ENCODE results near the gene RBMS1. TPM values are rescaled to one million over a fixed set of nuclear protein-coding genes. Genes with fewer than 3 reads are reported as not detected.

RBMS1 gene
- total RNA-seq, 1 experiment from 2014 or later = 91.9 TPM

- Histone ChIP-seq H3K4me3 (ENCODE audit: low read depth, low read length) (no peak overlapping the region), H3K4me1 (no peaks in the 10 kb centered on the region), H3K9me3 (no peaks in the 10 kb centered on the region), H3K27me3 (replicated peaks; ENCODE audit: control insufficient read depth, insufficient read depth, low read length) (no peaks in the 10 kb centered on the region), H3K36me3 (ENCODE audit: control insufficient read depth, insufficient read depth, low read length) (peaks cover 2% of the 10 kb centered on the region)
- no peaks in the 10 kb centered on the region for H3K27me3 Mint-ChIP-seq (ENCODE audit: insufficient read depth, unreplicated experiment)
- no peak for TF ChIP-seq CTCF (IDR thresholded peaks at IDR 0.05; ENCODE audit: insufficient read depth in 1 of 2, low read depth in 1 of 2, low read length in 1 of 2, severe bottlenecking in 1 of 2, unreplicated experiment in 1 of 2)
- intact Hi-C loops (cut with micrococcal nuclease; ENCODE audit: unreplicated experiment) = no loop called here
- H3K36me3 Mint-ChIP-seq (ENCODE audit: insufficient read depth, unreplicated experiment) = peaks cover 76% of the 10 kb centered on the region
- H3K4me3 Mint-ChIP-seq (ENCODE audit: unreplicated experiment) = no peak overlapping the region
- DNase-seq = no peak
- POLR2A ChIA-PET = no interaction called here
- no peak overlapping the region for H3K27ac Mint-ChIP-seq (ENCODE audit: unreplicated experiment)
- peaks cover 8% of the 10 kb centered on the region for H3K4me1 Mint-ChIP-seq (ENCODE audit: low read depth, unreplicated experiment)
- H3K9me3 Mint-ChIP-seq (ENCODE audit: unreplicated experiment) = no peaks in the 10 kb centered on the region
- CTCF ChIA-PET = no interaction called here
- BruUV-seq (replicated peaks) = no TSS peak
Observed at GRCh38 chr2:160293391-160294091, 200.1 kb downstream of the RBMS1 start.

GRCh38 chr2:160292225-160292624 lies 201.4 kb downstream of the RBMS1 start:
- Mint-ChIP-seq H3K4me3 (ENCODE audit: unreplicated experiment) (no peak overlapping the region), H3K4me1 (ENCODE audit: low read depth, unreplicated experiment) (peaks cover 8% of the 10 kb centered on the region), H3K36me3 (ENCODE audit: insufficient read depth, unreplicated experiment) (peaks cover 72% of the 10 kb centered on the region), H3K27me3 (ENCODE audit: insufficient read depth, unreplicated experiment) (no peaks in the 10 kb centered on the region), H3K9me3 (ENCODE audit: unreplicated experiment) (no peaks in the 10 kb centered on the region), H3K27ac (ENCODE audit: unreplicated experiment) (no peak overlapping the region)
- Histone ChIP-seq H3K4me3 (ENCODE audit: low read depth, low read length) (no peak overlapping the region), H3K4me1 (no peaks in the 10 kb centered on the region), H3K9me3 (no peaks in the 10 kb centered on the region), H3K27me3 (replicated peaks; ENCODE audit: control insufficient read depth, insufficient read depth, low read length) (no peaks in the 10 kb centered on the region), H3K36me3 (ENCODE audit: control insufficient read depth, insufficient read depth, low read length) (peaks cover 2% of the 10 kb centered on the region)
- no peak for DNase-seq
- no TSS peak for BruUV-seq (replicated peaks)
- POLR2A ChIA-PET = no interaction called here
- CTCF ChIA-PET = interaction anchor here (1.0 kb wide), 1 partner anchor 13 kb away, joined by 3 read pairs; no protein-coding TSS in a partner anchor
- no peak for TF ChIP-seq CTCF (IDR thresholded peaks at IDR 0.05; ENCODE audit: insufficient read depth in 1 of 2, low read depth in 1 of 2, low read length in 1 of 2, severe bottlenecking in 1 of 2, unreplicated experiment in 1 of 2)
- intact Hi-C loops (cut with micrococcal nuclease; ENCODE audit: unreplicated experiment) = no loop called here

- Mint-ChIP-seq H3K27me3 (ENCODE audit: insufficient read depth, unreplicated experiment) (no peaks in the 10 kb centered on the region), H3K4me1 (ENCODE audit: low read depth, unreplicated experiment) (peaks cover 8% of the 10 kb centered on the region), H3K4me3 (ENCODE audit: unreplicated experiment) (no peak overlapping the region), H3K9me3 (ENCODE audit: unreplicated experiment) (no peaks in the 10 kb centered on the region), H3K36me3 (ENCODE audit: insufficient read depth, unreplicated experiment) (peaks cover 72% of the 10 kb centered on the region), H3K27ac (ENCODE audit: unreplicated experiment) (no peak overlapping the region)
- Histone ChIP-seq H3K4me3 (ENCODE audit: low read depth, low read length) (no peak overlapping the region), H3K4me1 (no peaks in the 10 kb centered on the region), H3K36me3 (ENCODE audit: control insufficient read depth, insufficient read depth, low read length) (peaks cover 2% of the 10 kb centered on the region), H3K27me3 (replicated peaks; ENCODE audit: control insufficient read depth, insufficient read depth, low read length) (no peaks in the 10 kb centered on the region), H3K9me3 (no peaks in the 10 kb centered on the region)
- DNase-seq = no peak
- TF ChIP-seq CTCF (IDR thresholded peaks at IDR 0.05; ENCODE audit: insufficient read depth in 1 of 2, low read depth in 1 of 2, low read length in 1 of 2, severe bottlenecking in 1 of 2, unreplicated experiment in 1 of 2) = no peak
- no TSS peak for BruUV-seq (replicated peaks)
- CTCF ChIA-PET = interaction anchor here (0.8 to 1.2 kb wide), 3 partner anchors 15 to 773 kb away, joined by 3 read pairs; no protein-coding TSS in a partner anchor
- POLR2A ChIA-PET = no interaction called here
- intact Hi-C loops (cut with micrococcal nuclease; ENCODE audit: unreplicated experiment) = no loop called here
Observed at GRCh38 chr2:160291382-160291781, 202.2 kb downstream of the RBMS1 start.
